ENCODE results near the gene ZWILCH. TPM values are rescaled to one million over a fixed set of nuclear protein-coding genes. Genes with fewer than 3 reads are reported as not detected.

ZWILCH gene
- total and polyA plus RNA-seq, 9 of the 15 experiments (the other 6 are each of a cell fraction or from before 2014, with no cell fraction given), result 32.8 to 94.2 (median 52.1) TPM

- H3K27me3 ChIP-seq (ENCODE audit: control insufficient read depth in 2 of 2, insufficient read depth in 2 of 2, low read length in 2 of 2), result no peaks in the 10 kb centered on the region
- no peak overlapping the region for H3K27ac ChIP-seq (ENCODE audit: extremely low read depth, low read depth, low read length)
- no peaks in the 10 kb centered on the region for H3K79me2 ChIP-seq (ENCODE audit: control insufficient read depth, insufficient read depth, low read length)
- no peak overlapping the region for H3K4me3 ChIP-seq
- FAIRE-seq, result peak; percentile 11
- peaks cover 3% of the 10 kb centered on the region for H3K9me1 ChIP-seq (ENCODE audit: control insufficient read depth, insufficient read depth, low read length)
- H4K20me1 ChIP-seq (replicated peaks; ENCODE audit: control insufficient read depth, insufficient read depth, low read length), result no peaks in the 10 kb centered on the region; the same call in 1 of the 2 replicates
- CTCF ChIA-PET (ENCODE audit: low intra/inter-chr PET ratio), result no interaction called here
- H3K4me2 ChIP-seq (ENCODE audit: insufficient read depth, low read length), result no peak overlapping the region
- H3K4me1 ChIP-seq (replicated peaks in 1 of 2; ENCODE audit: control insufficient read depth in 2 of 2, insufficient read depth in 2 of 2, low read length in 2 of 2), result peaks cover 9 to 13% of the 10 kb centered on the region in 2 experiments; a peak in 3 of 5 replicates
- no peaks in the 10 kb centered on the region for H3K9me3 ChIP-seq (replicated peaks; ENCODE audit: control insufficient read depth, insufficient read depth, low read depth, low read length)
- 79% methylated on average over 2 of the region's 2 CpGs for whole genome bisulfite sequencing (ENCODE audit: insufficient coverage, low coverage, missing lambda C conversion rate)
- BruUV-seq (replicated peaks), result no TSS peak
- peaks cover 12% of the 10 kb centered on the region for H3K36me3 ChIP-seq (ENCODE audit: control insufficient read depth, insufficient read depth, low read length)
- H2AFZ ChIP-seq (ENCODE audit: low read depth, low read length), result no peak overlapping the region
- in situ Hi-C loops (cut with MboI) (no loop called here), intact Hi-C loops (cut with micrococcal nuclease) (no loop called here)
- POLR2A ChIA-PET, result interaction anchor here (0.6 kb wide), 1 partner anchor 52 kb away, joined by 3 read pairs; no protein-coding TSS in a partner anchor
- DNase-seq (ENCODE audit: extremely low read depth in 1 of 4, low spot score in 3 of 4), result no peak
- no peak for ATAC-seq
- H3K9ac ChIP-seq (ENCODE audit: insufficient read depth in 1 of 2, low read depth in 2 of 2, low read length in 2 of 2), result peak overlapping the region in 1 of 2 experiments; percentile 39; a peak in 1 of 4 replicates
- TF ChIP-seq, protein P1, sequence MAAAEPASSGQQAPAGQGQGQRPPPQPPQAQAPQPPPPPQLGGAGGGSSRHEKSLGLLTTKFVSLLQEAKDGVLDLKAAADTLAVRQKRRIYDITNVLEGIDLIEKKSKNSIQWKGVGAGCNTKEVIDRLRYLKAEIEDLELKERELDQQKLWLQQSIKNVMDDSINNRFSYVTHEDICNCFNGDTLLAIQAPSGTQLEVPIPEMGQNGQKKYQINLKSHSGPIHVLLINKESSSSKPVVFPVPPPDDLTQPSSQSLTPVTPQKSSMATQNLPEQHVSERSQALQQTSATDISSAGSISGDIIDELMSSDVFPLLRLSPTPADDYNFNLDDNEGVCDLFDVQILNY (CRISPR knock-in tag; IDR thresholded peaks at IDR 0.05), result no peak
- TF ChIP-seq ZNF79 (CRISPR knock-in tag; IDR thresholded peaks at IDR 0.05; ENCODE audit: low read depth), result no peak
- no peak for TF ChIP-seq XRCC3 (IDR thresholded peaks at IDR 0.05)
- no peak for TF ChIP-seq ZNF717 (CRISPR knock-in tag; IDR thresholded peaks at IDR 0.05)
- TF ChIP-seq SIN3A (IDR thresholded peaks at IDR 0.05; ENCODE audit: borderline replicate concordance in 2 of 2, control insufficient read depth in 1 of 2, low read depth in 2 of 2, low read length in 2 of 2), result no peak
- no peak for TF ChIP-seq ZNF146 (CRISPR knock-in tag; IDR thresholded peaks at IDR 0.05; ENCODE audit: unreplicated experiment)
- TF ChIP-seq, protein P2, sequence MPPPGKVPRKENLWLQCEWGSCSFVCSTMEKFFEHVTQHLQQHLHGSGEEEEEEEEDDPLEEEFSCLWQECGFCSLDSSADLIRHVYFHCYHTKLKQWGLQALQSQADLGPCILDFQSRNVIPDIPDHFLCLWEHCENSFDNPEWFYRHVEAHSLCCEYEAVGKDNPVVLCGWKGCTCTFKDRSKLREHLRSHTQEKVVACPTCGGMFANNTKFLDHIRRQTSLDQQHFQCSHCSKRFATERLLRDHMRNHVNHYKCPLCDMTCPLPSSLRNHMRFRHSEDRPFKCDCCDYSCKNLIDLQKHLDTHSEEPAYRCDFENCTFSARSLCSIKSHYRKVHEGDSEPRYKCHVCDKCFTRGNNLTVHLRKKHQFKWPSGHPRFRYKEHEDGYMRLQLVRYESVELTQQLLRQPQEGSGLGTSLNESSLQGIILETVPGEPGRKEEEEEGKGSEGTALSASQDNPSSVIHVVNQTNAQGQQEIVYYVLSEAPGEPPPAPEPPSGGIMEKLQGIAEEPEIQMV (tag; conservative IDR thresholded peaks at IDR 0.05; ENCODE audit: low read depth), result no peak
- TF ChIP-seq TCF15 (CRISPR knock-in tag; IDR thresholded peaks at IDR 0.05), result no peak
- TF ChIP-seq ZHX1 (conservative IDR thresholded peaks at IDR 0.05; ENCODE audit: low read length), result no peak
- no peak for TF ChIP-seq SMAD2 (IDR thresholded peaks at IDR 0.05; ENCODE audit: low read depth, low read length)
- TF ChIP-seq SNIP1 (IDR thresholded peaks at IDR 0.05; ENCODE audit: low read depth), result no peak
- TF ChIP-seq TEAD4 (IDR thresholded peaks at IDR 0.05; ENCODE audit: low read length), result no peak
- no peak for TF ChIP-seq TEAD4 (CRISPR knock-in tag; IDR thresholded peaks at IDR 0.05; ENCODE audit: borderline replicate concordance)
- TF ChIP-seq ZNF232 (CRISPR knock-in tag; IDR thresholded peaks at IDR 0.05), result no peak
- no peak for TF ChIP-seq ZC3H11A (IDR thresholded peaks at IDR 0.05; ENCODE audit: low read depth, low read length)
- no peak for TF ChIP-seq NR2C1 (IDR thresholded peaks at IDR 0.05)
- no peak for TF ChIP-seq NR2C1 (tag; IDR thresholded peaks at IDR 0.05)
- TF ChIP-seq, protein P3, sequence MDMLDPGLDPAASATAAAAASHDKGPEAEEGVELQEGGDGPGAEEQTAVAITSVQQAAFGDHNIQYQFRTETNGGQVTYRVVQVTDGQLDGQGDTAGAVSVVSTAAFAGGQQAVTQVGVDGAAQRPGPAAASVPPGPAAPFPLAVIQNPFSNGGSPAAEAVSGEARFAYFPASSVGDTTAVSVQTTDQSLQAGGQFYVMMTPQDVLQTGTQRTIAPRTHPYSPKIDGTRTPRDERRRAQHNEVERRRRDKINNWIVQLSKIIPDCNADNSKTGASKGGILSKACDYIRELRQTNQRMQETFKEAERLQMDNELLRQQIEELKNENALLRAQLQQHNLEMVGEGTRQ (CRISPR knock-in tag; IDR thresholded peaks at IDR 0.05), result no peak
Observed at GRCh38 chr15:66477011-66477410, 28.1 kb upstream of the ZWILCH start.
